Thymus (tissue), 11 donors: ENCODE data around the gene B4GALNT4. TPM values are rescaled to one million over a fixed set of nuclear protein-coding genes. Genes with fewer than 3 reads are reported as not detected.

Experiments used
- DNase-seq, 9 donors: peaks; one replicate each; pipeline ENCODE4 v3.0.0-alpha.2; 2013; ENCODE audit warnings: low spot score in 9 of 9, low read depth in 6 of 9, missing footprints in 1 of 9
- H3K27ac ChIP-seq, 2 donors: one replicate each; pipeline ENCODE4 v1.5.1; 2013; ENCODE audit warnings: control low read depth in 1 of 2, low read depth in 1 of 2, low read length in 1 of 2, mild to moderate bottlenecking in 1 of 2, moderate library complexity in 1 of 2
- H3K27me3 ChIP-seq, 2 donors: one replicate each; pipeline ENCODE4 v1.5.1; 2013; ENCODE audit warnings: low read length in 1 of 2; ENCODE audit not compliant: control insufficient read depth in 2 of 2, insufficient read depth in 1 of 2
- H3K36me3 ChIP-seq, 2 donors: one replicate each; pipeline ENCODE4 v1.5.1; 2013; ENCODE audit warnings: low read length in 1 of 2, mild to moderate bottlenecking in 1 of 2, moderate library complexity in 1 of 2; ENCODE audit not compliant: control insufficient read depth in 2 of 2, insufficient read depth in 2 of 2
- H3K4me1 ChIP-seq, 2 donors: one replicate each; pipeline ENCODE4 v1.5.1; 2013; ENCODE audit warnings: low read length in 2 of 2; ENCODE audit not compliant: control insufficient read depth in 2 of 2, insufficient read depth in 2 of 2
- H3K4me3 ChIP-seq, 2 donors: one replicate each; pipeline ENCODE4 v1.5.1; 2013; ENCODE audit warnings: low read length in 2 of 2, control low read depth in 1 of 2, mild to moderate bottlenecking in 1 of 2
- H3K9me3 ChIP-seq, 2 donors: one replicate each; pipeline ENCODE4 v1.5.1; 2013; ENCODE audit warnings: low read length in 1 of 2, mild to moderate bottlenecking in 1 of 2; ENCODE audit not compliant: control insufficient read depth in 2 of 2, insufficient read depth in 1 of 2
- WGBS: extraction: QIAGEN DNeasy Blood & Tissue Kit; methylation state at CpG from one replicate; pipeline ENCODE4 v1.1.7; 2013; 5-methylcytosine and 5-hydroxymethylcytosine counted together
- polyA plus RNA-seq: library from polyadenylated mRNA; stranded (reverse); fragments of 200-250 nt; gene quantifications from one replicate; pipeline ENCODE4 v1.2.3, GENCODE V29; 2013
- total RNA-seq: library from RNA; stranded (reverse); fragments of 120-200 nt; gene quantifications from one replicate; pipeline ENCODE4 v1.2.4, GENCODE V29; 2013
- donor health status: healthy.

The B4GALNT4 gene
- total and polyA plus RNA-seq, 2 donors = 3.5 to 6.1 TPM

GRCh38 chr11:372809-373715 lies 3.8 kb downstream of the B4GALNT4 start:
- peaks cover 0 to 27% of the 10 kb centered on the region in 2 donors for H3K4me1 ChIP-seq
- DNase-seq = no peak
- no peaks in the 10 kb centered on the region for H3K36me3 ChIP-seq
- H3K27me3 ChIP-seq = peaks cover 35 to 36% of the 10 kb centered on the region in 2 donors
- peaks cover 0 to 20% of the 10 kb centered on the region in 2 donors for H3K9me3 ChIP-seq
- no peak overlapping the region for H3K27ac ChIP-seq
- H3K4me3 ChIP-seq = no peak overlapping the region
- 94% methylated on average over 41 of the region's 41 CpGs for WGBS

DNA sequence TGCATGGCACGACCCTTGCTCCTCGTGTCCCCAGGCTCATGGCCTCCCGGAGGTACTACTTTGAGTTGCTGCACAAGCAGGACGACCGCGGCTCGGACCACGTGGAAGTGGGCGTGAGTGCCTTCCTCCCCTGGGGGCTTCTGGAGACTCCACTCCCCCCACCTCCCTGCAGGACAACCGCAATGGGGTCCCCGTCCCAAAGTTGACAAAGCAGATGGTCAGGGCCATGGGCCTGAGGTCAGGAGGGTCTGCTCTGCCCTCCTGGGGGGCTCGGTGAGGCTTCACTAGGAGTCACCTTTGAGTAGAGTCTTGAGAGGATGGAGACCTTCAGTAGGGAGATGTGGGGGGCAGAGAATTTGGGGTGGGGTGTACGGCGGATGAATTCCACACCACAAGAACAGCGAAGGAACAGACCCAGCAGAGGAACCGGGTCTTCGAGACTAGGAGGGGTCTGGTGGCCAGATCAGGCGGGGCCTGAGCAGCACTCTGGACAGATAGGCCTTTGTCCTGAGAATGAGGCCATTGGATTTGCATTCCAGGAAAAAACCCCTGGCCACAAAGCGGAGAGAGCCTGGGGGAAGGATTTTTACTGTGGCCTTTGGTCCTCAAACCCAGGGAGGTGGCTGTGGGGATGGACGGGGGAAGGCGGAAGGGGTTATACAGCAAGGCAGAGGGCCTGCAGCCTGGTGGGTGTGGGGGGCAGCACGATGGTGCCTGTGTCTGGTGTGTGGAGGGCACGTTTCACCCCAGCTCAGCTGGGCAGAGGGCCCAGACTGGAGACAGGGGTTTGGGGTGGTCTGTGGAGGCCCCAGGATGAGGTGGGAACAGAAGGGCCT lies 4.6 kb downstream of the B4GALNT4 start:
- peaks cover 0 to 20% of the 10 kb centered on the region in 2 donors for H3K9me3 ChIP-seq
- H3K27ac ChIP-seq = no peak overlapping the region
- peaks cover 26 to 27% of the 10 kb centered on the region in 2 donors for H3K27me3 ChIP-seq
- WGBS = 94% methylated on average over 23 of the region's 23 CpGs
- no peak for DNase-seq
- no peak overlapping the region for H3K4me3 ChIP-seq
- H3K36me3 ChIP-seq = no peaks in the 10 kb centered on the region
- H3K4me1 ChIP-seq = peaks cover 0 to 20% of the 10 kb centered on the region in 2 donors

DNA sequence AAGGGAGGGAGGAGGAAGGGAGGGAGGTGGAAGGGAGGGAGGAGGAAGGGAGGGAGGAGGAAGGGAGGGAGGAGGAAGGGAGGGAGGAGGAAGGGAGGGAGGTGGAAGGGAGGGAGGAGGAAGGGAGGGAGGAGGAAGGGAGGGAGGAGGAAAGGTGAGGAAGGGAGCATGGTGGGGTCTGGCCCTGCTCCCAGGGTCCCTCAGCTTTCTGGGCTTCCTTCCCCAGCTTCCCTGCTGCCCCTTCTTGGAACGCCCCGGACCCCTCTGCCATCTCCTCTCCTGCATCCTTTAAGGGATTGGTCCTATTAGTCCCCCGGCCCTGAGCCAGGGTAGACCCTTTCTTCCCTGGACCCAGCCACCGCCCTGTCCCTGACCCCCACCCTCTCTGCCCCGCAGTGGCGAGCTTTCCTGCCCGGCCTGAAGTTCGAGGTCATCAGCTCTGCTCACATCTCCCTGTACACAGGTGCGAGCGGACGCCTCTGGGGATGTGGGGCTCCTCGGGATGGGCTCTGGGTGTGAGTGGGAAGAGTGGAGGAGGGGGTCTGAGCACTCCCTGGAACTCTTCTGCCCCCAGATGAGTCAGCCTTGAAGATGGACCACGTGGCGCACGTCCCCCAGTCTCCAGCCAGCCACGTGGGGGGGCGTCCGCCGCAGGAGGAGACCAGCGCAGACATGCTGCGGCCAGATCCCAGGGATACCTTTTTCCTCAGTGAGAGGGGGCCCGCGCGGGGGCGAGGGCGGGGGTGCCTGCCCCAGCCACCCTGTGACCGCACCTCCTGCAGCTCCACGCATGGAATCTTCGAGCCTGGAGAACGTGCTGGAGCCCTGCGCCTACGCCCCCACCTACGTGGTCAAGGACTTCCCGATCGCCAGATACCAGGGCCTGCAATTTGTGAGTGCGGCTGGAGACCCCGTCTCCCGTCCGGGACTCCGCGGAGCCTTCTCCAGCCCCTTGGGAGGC lies 6.0 kb downstream of the B4GALNT4 start:
- Histone ChIP-seq H3K4me3 (no peak overlapping the region), H3K4me1 (peaks cover 0 to 16% of the 10 kb centered on the region in 2 donors), H3K9me3 (peaks cover 0 to 24% of the 10 kb centered on the region in 2 donors), H3K27ac (no peak overlapping the region), H3K36me3 (no peaks in the 10 kb centered on the region), H3K27me3 (peaks cover 17 to 24% of the 10 kb centered on the region in 2 donors)
- no peak for DNase-seq
- 97% methylated on average over 41 of the region's 41 CpGs for WGBS

DNA sequence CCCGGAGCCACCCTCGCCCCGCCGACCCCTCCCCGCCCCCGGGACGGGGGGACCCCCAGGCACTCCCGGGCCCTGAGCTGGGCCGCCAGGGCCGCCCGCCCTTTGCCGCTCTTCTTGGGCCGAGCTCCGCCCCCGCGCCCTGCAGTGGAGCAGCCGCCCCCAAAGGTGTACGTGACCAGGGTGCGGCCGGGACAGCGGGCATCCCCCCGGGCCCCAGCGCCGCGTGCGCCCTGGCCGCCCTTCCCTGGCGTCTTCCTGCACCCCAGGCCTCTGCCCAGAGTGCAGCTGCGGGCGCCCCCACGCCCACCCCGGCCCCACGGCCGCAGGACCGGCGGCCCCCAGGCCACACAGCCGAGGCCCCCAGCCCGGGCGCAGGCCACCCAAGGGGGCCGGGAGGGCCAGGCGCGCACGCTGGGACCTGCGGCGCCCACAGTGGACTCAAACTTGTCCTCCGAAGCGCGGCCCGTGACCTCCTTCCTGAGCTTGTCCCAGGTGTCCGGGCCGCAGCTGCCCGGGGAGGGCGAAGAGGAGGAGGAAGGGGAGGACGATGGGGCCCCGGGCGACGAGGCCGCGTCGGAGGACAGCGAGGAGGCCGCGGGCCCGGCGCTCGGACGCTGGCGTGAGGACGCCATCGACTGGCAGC lies 7.4 kb downstream of the B4GALNT4 start:
- peaks cover 0 to 31% of the 10 kb centered on the region in 2 donors for H3K9me3 ChIP-seq
- no peak for DNase-seq
- peaks cover 0 to 4% of the 10 kb centered on the region in 2 donors for H3K4me1 ChIP-seq
- peaks cover 5 to 12% of the 10 kb centered on the region in 2 donors for H3K27me3 ChIP-seq
- no peak overlapping the region for H3K4me3 ChIP-seq
- H3K27ac ChIP-seq = no peak overlapping the region
- WGBS = 98% methylated on average over 70 of the region's 70 CpGs
- H3K36me3 ChIP-seq = no peaks in the 10 kb centered on the region

GRCh38 chr11:377174-377865 lies 8.0 kb downstream of the B4GALNT4 start:
- no peaks in the 10 kb centered on the region for H3K36me3 ChIP-seq
- peaks cover 0 to 8% of the 10 kb centered on the region in 2 donors for H3K27me3 ChIP-seq
- no peak overlapping the region for H3K27ac ChIP-seq
- 95% methylated on average over 44 of the region's 44 CpGs for WGBS
- H3K4me3 ChIP-seq = no peak overlapping the region
- H3K4me1 ChIP-seq = peaks cover 0 to 7% of the 10 kb centered on the region in 2 donors
- no peak for DNase-seq
- H3K9me3 ChIP-seq = peaks cover 0 to 31% of the 10 kb centered on the region in 2 donors

GRCh38 chr11:377883-378500 lies 8.7 kb downstream of the B4GALNT4 start:
- Histone ChIP-seq H3K9me3 (peaks cover 0 to 31% of the 10 kb centered on the region in 2 donors), H3K4me1 (peaks cover 0 to 11% of the 10 kb centered on the region in 2 donors), H3K27ac (no peak overlapping the region), H3K36me3 (no peaks in the 10 kb centered on the region), H3K27me3 (peaks cover 0 to 8% of the 10 kb centered on the region in 2 donors), H3K4me3 (no peak overlapping the region)
- WGBS = 91% methylated on average over 11 of the region's 11 CpGs
- DNase-seq = no peak

DNA sequence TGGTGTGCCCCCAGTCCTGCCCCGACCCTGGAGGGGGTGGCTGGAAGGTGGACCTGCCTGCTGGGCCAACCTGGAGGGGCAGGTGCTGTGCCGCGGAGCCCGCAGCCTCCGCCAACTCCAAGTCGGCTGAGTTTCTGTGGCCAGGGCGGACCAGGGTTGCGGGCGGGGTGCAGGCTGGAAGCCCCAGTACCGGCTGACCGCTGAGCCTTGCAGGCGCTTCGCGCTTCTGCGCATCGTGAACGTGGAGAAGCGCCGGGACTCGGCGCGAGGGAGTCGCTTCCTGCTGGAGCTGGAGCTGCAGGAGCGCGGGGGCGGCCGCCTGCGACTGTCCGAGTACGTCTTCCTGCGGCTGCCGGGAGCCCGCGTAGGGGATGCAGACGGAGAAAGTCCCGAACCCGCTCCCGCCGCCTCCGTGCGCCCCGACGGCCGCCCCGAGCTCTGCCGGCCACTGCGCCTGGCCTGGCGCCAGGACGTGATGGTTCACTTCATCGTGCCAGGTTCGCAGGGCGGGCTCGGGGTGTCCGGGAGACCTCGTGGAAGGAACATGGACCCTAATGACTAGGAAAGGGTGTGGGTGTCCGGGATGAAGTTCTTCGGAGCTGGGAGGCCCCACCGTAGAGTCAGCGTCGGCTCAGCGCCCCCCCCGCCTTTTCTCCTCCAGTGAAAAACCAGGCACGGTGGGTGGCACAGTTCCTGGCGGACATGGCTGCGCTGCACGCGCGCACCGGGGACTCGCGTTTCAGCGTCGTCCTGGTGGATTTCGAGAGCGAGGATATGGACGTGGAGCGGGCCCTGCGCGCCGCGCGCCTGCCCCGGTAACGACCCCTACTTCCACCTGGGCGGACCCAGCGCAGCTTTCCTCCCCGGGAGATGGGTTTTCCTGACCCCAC lies 10.2 kb downstream of the B4GALNT4 start:
- Histone ChIP-seq H3K4me1 (peaks cover 0 to 11% of the 10 kb centered on the region in 2 donors), H3K4me3 (no peak overlapping the region), H3K36me3 (no peaks in the 10 kb centered on the region), H3K27me3 (peaks cover 0 to 8% of the 10 kb centered on the region in 2 donors), H3K9me3 (peaks cover 0 to 24% of the 10 kb centered on the region in 2 donors), H3K27ac (no peak overlapping the region)
- 95% methylated on average over 87 of the region's 87 CpGs for WGBS
- no peak for DNase-seq
